Activated T-cell treated with anti-CD3 and anti-CD28 coated beads, Interleukin-2, amount 50 U/mL, for 48 hours (primary cell): ENCODE results near the gene ESRRB.

Experiments used
- DNase-seq, 2 experiments: peaks; one replicate each; pipeline ENCODE4 v3.0.0-alpha.2; 2020

The ESRRB gene

GRCh38 chr14:76375947-76376404, at the start of gene ESRRB:
Gene ESRRB (plus strand): TSS chr14:76376137. CDS start chr14:76376402, 265 bp downstream.
- DNase-seq: no peak

- no peak for DNase-seq
Measured at GRCh38 chr14:76326918-76327689, 48.8 kb upstream of the ESRRB start.

GRCh38 chr14:76328457-76329137, 47.3 kb upstream of the ESRRB start:
- DNase-seq: no peak

GRCh38 chr14:76329154-76329928, 46.6 kb upstream of the ESRRB start:
- no peak for DNase-seq

- no peak for DNase-seq
Measured at GRCh38 chr14:76329951-76330350, 46.0 kb upstream of the ESRRB start.

GRCh38 chr14:76330411-76331327, 45.3 kb upstream of the ESRRB start:
- no peak for DNase-seq

GRCh38 chr14:76331328-76332011, 44.5 kb upstream of the ESRRB start:
- no peak for DNase-seq

- no peak for DNase-seq
Measured at GRCh38 chr14:76333664-76334063, 42.3 kb upstream of the ESRRB start.

- DNase-seq: no peak
Measured at GRCh38 chr14:76334316-76334715, 41.6 kb upstream of the ESRRB start.

GRCh38 chr14:76336876-76337275, 39.1 kb upstream of the ESRRB start:
- no peak for DNase-seq

- no peak for DNase-seq
Measured at GRCh38 chr14:76337635-76338545, 38.0 kb upstream of the ESRRB start.

GRCh38 chr14:76339728-76340615, 36.0 kb upstream of the ESRRB start:
- DNase-seq: no peak

- DNase-seq: no peak
Measured at GRCh38 chr14:76343386-76343785, 32.6 kb upstream of the ESRRB start.

- no peak for DNase-seq
Measured at GRCh38 chr14:76346391-76347160, 29.4 kb upstream of the ESRRB start.

- DNase-seq: no peak
Measured at GRCh38 chr14:76348898-76349297, 27.0 kb upstream of the ESRRB start.

- no peak for DNase-seq
Measured at GRCh38 chr14:76349993-76350392, 25.9 kb upstream of the ESRRB start.

GRCh38 chr14:76350671-76351070, 25.3 kb upstream of the ESRRB start:
- DNase-seq: no peak

GRCh38 chr14:76351941-76352340, 24.0 kb upstream of the ESRRB start:
- no peak for DNase-seq
